HFFc6 (cell line): ENCODE data around the gene NOP53. TPM values are rescaled to one million over a fixed set of nuclear protein-coding genes. Genes with fewer than 3 reads are reported as not detected.
"Not testable (repeated sequence)": the region's sequence is repeated elsewhere in the genome, so short reads cannot be mapped to it uniquely, and the experiment has no call there.

Source experiments
- DNase-seq: peaks from one replicate; pipeline ENCODE4 v3.0.0-alpha.2; 2018
- H3K27ac Mint-ChIP-seq: 2 replicates; pipeline ENCODE4 v1.8.0; 2020; ENCODE audit warnings: mild to moderate bottlenecking, mixed read lengths
- H3K27me3 Mint-ChIP-seq: 2 replicates; pipeline ENCODE4 v1.8.0; 2021; ENCODE audit warnings: mild to moderate bottlenecking, moderate library complexity, mixed read lengths; ENCODE audit not compliant: insufficient read depth
- H3K36me3 Mint-ChIP-seq: 2 replicates; pipeline ENCODE4 v1.8.0; 2021; ENCODE audit warnings: low read depth, mixed read lengths
- H3K4me1 Mint-ChIP-seq: 2 replicates; pipeline ENCODE4 v1.8.0; 2020; ENCODE audit warnings: low read depth, mixed read lengths
- H3K4me3 Mint-ChIP-seq: 2 replicates; pipeline ENCODE4 v1.8.0; 2020; ENCODE audit warnings: mild to moderate bottlenecking, moderate library complexity, mixed read lengths
- H3K9me3 Mint-ChIP-seq: 2 replicates; pipeline ENCODE4 v1.8.0; 2020; ENCODE audit warnings: mild to moderate bottlenecking, mixed read lengths
- total RNA-seq, 6 experiments: library from RNA; stranded (reverse); fragmentation: NEBNext Ultra II Directional; extraction: Animal tissue kit (Norgen Biotek cat#: 25700); gene quantifications; 2 replicates in 1 of 6; 3 replicates in 5 of 6; pipeline ENCODE4 v1.2.3, GENCODE V29; 2021
- TF ChIP-seq, protein P1 (sequence below): fragments of 200-600 bp; sonication (generic); IDR thresholded peaks from 2 replicates; pipeline ENCODE4 v1.5.0; 2021; ENCODE audit warnings: antibody characterized with exemption, mild to moderate bottlenecking

NOP53 gene
- total RNA-seq, 6 experiments from 2014 or later = 72.7 to 113 (median 106) TPM

DNA sequence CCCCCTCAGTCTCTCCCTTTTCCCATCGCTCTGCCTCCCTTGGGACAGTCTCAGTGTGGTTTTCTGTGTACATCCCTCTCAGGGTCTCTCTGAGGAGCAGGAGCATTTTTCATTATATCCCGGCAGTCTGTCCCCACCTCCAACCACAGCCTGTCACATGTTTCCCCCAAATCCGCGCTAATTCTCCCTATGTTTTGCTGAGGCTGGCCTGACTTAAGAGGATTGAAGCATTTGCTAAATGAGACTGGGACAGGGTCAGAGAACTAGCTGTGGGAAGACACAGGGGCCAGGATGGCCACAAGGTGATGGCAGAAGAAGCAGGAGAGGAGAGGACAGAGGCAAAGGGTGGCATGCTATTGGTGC lies 53.5 kb downstream of the NOP53 start:
- Mint-ChIP-seq H3K27me3 (peaks cover 8% of the 10 kb centered on the region), H3K4me3 (no peak overlapping the region), H3K4me1 (no peaks in the 10 kb centered on the region), H3K27ac (no peak overlapping the region), H3K36me3 (0 out of 2 replicates have a peak, but pooled peaks cover 4% of the 10 kb centered on the region), H3K9me3 (peaks cover 4% of the 10 kb centered on the region; the same call in 1 of the 2 replicates)
- TF ChIP-seq, protein P1, sequence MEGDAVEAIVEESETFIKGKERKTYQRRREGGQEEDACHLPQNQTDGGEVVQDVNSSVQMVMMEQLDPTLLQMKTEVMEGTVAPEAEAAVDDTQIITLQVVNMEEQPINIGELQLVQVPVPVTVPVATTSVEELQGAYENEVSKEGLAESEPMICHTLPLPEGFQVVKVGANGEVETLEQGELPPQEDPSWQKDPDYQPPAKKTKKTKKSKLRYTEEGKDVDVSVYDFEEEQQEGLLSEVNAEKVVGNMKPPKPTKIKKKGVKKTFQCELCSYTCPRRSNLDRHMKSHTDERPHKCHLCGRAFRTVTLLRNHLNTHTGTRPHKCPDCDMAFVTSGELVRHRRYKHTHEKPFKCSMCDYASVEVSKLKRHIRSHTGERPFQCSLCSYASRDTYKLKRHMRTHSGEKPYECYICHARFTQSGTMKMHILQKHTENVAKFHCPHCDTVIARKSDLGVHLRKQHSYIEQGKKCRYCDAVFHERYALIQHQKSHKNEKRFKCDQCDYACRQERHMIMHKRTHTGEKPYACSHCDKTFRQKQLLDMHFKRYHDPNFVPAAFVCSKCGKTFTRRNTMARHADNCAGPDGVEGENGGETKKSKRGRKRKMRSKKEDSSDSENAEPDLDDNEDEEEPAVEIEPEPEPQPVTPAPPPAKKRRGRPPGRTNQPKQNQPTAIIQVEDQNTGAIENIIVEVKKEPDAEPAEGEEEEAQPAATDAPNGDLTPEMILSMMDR = no peak
- no peak for DNase-seq

DNA sequence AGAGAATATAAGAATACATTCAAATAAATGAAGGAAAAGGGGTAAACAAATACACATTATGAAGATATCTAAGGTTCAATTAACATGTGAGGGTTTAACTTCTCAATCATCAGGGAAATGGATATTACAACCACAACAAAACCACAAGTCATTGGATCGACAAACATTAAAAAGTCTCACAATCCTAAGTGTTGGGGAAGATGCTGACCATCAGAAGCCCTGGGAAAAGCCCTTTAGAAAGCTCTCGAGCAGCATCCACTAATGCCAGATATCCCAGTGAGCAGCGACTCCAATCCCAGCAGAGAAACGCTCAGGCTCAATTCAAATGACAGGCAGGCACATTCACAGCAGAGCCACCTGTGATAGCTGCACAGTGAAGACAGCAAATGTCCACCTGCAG lies 55.9 kb downstream of the NOP53 start:
- Mint-ChIP-seq H3K36me3 (0 out of 2 replicates have a peak, but pooled peaks cover 4% of the 10 kb centered on the region), H3K27me3 (peaks cover 19% of the 10 kb centered on the region), H3K4me3 (no peak overlapping the region), H3K27ac (no peak overlapping the region), H3K4me1 (no peaks in the 10 kb centered on the region), H3K9me3 (peaks cover 4% of the 10 kb centered on the region; the same call in 1 of the 2 replicates)
- DNase-seq = no peak
- TF ChIP-seq, protein P1 = no peak

DNA sequence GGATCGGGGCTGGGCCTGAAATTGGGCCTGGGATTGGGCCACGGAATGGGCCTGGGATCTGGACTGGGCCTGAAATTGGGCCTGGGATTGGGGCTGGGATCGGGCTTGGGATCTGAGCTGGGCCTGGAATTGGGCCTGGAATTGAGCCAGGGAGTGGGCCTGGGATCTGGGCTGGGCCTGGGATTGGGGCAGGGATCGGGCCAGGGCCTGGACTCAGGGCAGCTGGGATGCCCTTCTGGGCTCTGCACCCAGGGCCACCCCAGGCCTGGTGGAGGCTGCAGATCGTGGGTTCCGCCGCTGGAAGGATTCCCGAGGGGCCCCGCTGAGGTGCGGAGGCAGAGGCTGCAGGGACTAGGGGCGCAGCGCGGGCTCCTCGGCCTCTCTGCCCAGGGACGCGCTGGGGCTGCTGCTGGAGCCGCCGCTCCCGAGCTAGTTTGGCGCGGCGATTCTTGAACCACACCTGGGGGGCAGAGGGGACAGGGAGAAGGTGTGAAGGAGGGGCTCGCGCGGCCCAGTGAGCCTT lies 57.2 kb downstream of the NOP53 start:
- Mint-ChIP-seq H3K4me3 (no peak overlapping the region), H3K36me3 (0 out of 2 replicates have a peak, but pooled peaks cover 4% of the 10 kb centered on the region), H3K27ac (no peak overlapping the region), H3K4me1 (no peaks in the 10 kb centered on the region), H3K27me3 (peaks cover 21% of the 10 kb centered on the region), H3K9me3 (peaks cover 4% of the 10 kb centered on the region; the same call in 1 of the 2 replicates)
- DNase-seq = no peak
- TF ChIP-seq, protein P1 = no peak

DNA sequence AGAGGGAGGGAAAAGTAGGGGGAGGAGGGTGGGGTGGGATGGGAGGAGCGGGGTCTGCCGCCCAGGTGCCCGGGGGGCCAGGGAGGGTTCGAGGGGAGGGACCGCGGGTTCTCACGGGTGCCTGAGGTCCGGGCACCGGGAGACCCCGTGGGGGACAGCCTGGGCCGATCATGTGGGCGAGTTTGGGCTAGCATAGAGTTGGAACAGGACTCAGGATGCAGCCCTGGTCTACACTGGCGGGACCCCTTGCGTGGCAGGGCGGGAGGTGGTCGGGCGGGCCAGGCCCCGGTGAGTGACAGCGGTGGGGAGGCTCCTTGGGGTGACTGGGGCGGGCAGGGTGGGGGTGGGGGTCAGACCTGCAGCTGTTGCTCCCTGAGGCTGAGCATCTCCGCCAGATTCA lies 57.8 kb downstream of the NOP53 start:
- not testable (repeated sequence) for H3K27ac Mint-ChIP-seq, DNase-seq, H3K9me3 Mint-ChIP-seq, H3K4me3 Mint-ChIP-seq, H3K4me1 Mint-ChIP-seq, H3K36me3 Mint-ChIP-seq
- H3K27me3 Mint-ChIP-seq = peaks cover 21% of the 10 kb centered on the region

DNA sequence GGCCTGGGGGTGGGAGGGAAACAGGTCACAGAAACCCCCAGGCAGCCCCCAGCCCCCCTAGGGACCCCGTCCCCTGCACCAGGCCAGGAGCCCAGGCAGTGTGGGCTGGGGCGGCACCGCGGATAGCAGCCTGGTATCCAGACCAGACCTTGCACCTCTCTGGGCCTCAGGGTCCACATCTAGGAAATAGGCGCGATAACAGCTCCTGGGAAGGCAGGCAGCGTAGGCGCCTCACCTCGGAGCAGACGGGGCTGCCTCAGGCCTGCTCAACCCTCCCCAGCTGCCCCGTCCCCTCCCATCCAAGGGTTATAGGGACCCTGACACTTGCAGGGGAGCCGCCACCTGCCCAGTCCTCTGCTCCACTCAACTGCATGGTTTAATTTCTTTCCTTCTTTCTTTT lies 58.3 kb downstream of the NOP53 start:
- not testable (repeated sequence) for H3K27ac Mint-ChIP-seq, H3K36me3 Mint-ChIP-seq, H3K4me3 Mint-ChIP-seq, H3K9me3 Mint-ChIP-seq, H3K4me1 Mint-ChIP-seq, DNase-seq
- H3K27me3 Mint-ChIP-seq = peaks cover 21% of the 10 kb centered on the region

DNA sequence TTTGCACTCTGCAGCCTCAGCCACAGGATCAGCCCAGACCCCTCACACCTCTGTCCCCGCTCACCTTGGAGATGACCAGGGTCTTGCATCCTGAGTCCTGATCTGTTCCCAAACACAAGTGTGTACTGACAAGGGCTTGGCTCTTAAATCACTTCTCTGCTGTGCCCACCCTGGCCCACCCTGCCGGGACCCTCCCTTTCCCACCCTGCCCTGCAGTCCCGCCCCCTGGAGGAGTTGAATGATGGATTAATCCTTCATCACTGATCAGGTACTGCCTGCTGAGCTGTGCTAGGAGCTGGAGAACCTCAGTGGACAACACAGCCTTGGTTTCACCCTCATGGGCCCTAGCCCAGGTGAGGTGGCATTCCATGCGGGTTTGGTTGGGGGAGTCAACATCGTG lies 59.1 kb downstream of the NOP53 start, which contains the start of gene TPRX1:
Gene TPRX1 (minus strand): TSS at position 101 of the 400 bp plus-strand sequence. CDS start 12 bp downstream, at position 89.
- not testable (repeated sequence) for H3K27ac Mint-ChIP-seq, H3K4me3 Mint-ChIP-seq, H3K36me3 Mint-ChIP-seq, H3K9me3 Mint-ChIP-seq, DNase-seq, H3K4me1 Mint-ChIP-seq
- H3K27me3 Mint-ChIP-seq = peaks cover 17% of the 10 kb centered on the region

DNA sequence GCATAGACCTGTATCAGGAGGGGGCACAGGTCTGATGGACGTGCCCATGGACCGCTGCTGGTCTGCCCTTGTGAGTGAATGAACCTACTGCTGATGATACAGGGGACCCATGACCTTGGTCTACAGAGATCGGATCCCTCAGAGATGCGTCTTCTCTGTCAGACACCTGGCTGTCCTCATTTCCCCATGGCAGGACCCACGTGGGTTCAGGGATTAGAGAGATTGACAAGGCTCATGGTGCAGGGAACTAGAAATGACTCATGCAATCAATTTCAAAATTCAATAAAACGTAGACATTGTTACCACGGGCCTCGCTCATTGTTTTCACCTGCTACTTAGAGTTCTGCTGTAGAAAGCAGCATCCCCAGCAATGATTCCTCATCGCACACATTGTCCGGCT lies 60.0 kb downstream of the NOP53 start:
- Mint-ChIP-seq H3K4me1 (no peaks in the 10 kb centered on the region), H3K27ac (no peak overlapping the region), H3K36me3 (0 out of 2 replicates have a peak, but pooled peaks cover 4% of the 10 kb centered on the region), H3K27me3 (peaks cover 17% of the 10 kb centered on the region), H3K9me3 (peaks cover 4% of the 10 kb centered on the region; the same call in 1 of the 2 replicates), H3K4me3 (no peak overlapping the region)
- TF ChIP-seq, protein P1 = no peak
- DNase-seq = no peak
